HG03108 (cell line): ENCODE results near the gene DNASE1.

ENCODE experiments used
- ATAC-seq: cut with Tn5 transposase; IDR thresholded peaks from one replicate; pipeline ENCODE4 v1.9.1; 2021; ENCODE audit warnings: moderate library complexity; ENCODE audit not compliant: unreplicated experiment

Gene DNASE1

DNA sequence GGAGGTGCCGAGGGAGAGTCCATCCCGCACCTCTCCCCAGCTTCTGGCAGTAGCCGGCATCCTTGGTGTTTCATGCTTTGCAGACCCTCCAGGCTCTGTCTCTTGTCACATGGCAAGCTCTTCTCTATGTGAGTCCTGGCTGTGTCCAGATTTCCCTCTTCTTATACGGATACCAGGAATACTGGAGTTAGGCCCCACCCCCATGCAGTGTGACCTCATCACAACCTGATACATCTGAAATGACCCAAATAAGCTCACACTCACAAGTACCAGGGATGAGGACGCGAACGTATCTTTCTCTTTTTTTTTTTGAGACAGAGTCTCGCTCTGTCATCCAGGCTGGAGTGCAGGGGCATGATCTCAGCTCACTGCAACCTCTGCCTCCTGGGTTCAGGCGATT is 39.6 kb downstream of the DNASE1 start:
- ATAC-seq = no peak

GRCh38 chr16:3695610-3696369 is 41.3 kb downstream of the DNASE1 start:
- ATAC-seq = no peak

GRCh38 chr16:3696425-3697218 is 42.1 kb downstream of the DNASE1 start:
- ATAC-seq = no peak

DNA sequence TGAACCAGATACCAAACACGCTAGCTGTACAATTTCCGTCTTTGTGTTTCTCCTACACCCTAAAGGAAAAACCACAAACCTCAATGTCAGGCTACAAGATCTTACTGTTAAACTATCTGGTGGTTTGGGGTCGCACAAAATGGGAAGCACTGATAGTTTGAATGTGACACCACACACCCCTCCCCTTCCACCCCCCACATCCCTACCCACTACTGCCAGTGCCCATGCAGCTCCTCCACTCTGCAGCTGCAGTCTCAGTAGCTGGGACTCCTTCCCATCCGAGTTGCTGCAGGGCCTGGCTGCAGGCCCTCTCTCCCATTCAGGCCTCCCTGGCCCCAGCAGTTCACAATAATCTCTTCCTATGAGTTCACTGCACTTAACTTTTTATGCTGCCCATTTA is 44.5 kb downstream of the DNASE1 start:
- ATAC-seq = no peak

DNA sequence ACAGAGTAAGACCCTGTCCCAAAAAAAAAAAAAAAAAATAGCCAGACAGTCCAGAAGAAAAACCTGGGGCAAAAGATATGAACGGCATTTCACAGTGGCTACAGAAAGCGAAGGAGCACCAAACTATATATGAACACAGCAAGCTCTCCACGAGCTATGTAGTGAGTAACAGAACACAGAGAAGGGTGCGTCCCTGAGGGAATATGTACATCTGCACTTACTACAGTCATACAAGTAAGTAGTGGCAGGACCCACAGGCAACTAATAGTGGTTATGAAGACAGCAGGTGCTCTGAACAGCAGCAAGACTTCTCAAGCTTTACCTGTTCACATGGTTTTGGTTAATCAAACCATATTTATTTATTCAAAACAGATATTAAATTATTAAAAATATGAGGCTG is 47.0 kb downstream of the DNASE1 start:
- no peak for ATAC-seq

DNA sequence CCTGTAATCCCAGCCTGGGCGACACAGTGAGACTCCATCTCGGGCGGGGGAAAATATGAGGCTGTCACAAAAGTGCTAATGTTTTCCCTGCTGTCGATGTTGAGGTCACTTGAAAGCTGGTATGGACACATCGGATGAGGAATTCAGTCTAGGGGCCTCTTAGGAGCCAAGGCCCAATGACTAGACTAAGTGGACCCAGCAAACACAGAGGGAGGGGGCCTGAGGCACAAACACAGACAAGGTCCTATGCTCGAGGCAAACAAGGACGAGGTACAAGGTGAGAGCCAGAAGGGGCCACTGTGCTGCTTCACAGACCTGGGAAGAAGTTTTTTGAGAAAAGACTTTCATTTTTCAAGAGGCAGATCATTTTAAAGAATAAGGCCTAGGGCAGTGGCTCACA is 47.6 kb downstream of the DNASE1 start:
- ATAC-seq = no peak

GRCh38 chr16:3706253-3707012 is 51.9 kb downstream of the DNASE1 start:
- ATAC-seq = no peak
